GM20000 (cell line): ENCODE measurements around the gene PRKAB2.
A peak's percentile ranks its signal among the peaks of the same experiment; 100 is the strongest.
"Not testable (repeated sequence)": the region's sequence is repeated elsewhere in the genome, so short reads cannot be mapped to it uniquely, and the experiment has no call there.

ENCODE experiments used
- DNase-seq: peaks from one replicate; pipeline ENCODE4 v3.0.0; 2012; ENCODE audit warnings: low spot score
- CTCF ChIP-seq: IDR thresholded peaks from 2 replicates; pipeline ENCODE4 v1.5.1; 2012; ENCODE audit warnings: mild to moderate bottlenecking, control low read depth; ENCODE audit errors: extremely low read depth, missing control alignments

Gene PRKAB2

GRCh38 chr1:147171399-147172167, 687 bp downstream of the PRKAB2 start:
- DNase-seq: peak; percentile 22
- no peak for TF ChIP-seq CTCF

- TF ChIP-seq CTCF: no peak
- DNase-seq: no peak
These were observed 2.2 kb downstream of the PRKAB2 start for GRCh38 chr1:147169840-147170674.

GRCh38 chr1:147169171-147169570, 3.1 kb downstream of the PRKAB2 start:
- TF ChIP-seq CTCF: no peak
- no peak for DNase-seq

GRCh38 chr1:147168626-147169058, 3.6 kb downstream of the PRKAB2 start:
- no peak for TF ChIP-seq CTCF
- no peak for DNase-seq

- no peak for TF ChIP-seq CTCF
- no peak for DNase-seq
These were observed 4.9 kb downstream of the PRKAB2 start for GRCh38 chr1:147167365-147167764.

- no peak for TF ChIP-seq CTCF
- DNase-seq: no peak
These were observed 9.3 kb downstream of the PRKAB2 start for GRCh38 chr1:147163019-147163418.

GRCh38 chr1:147162093-147162492, 10.2 kb downstream of the PRKAB2 start:
- no peak for DNase-seq

GRCh38 chr1:147157116-147157515, 15.2 kb downstream of the PRKAB2 start:
- not testable (repeated sequence) for DNase-seq

More at GRCh38 chr1:147162093-147162492, 10.2 kb downstream of the PRKAB2 start:
- no peak for TF ChIP-seq CTCF
